Measurements from ENCODE around the gene RNF212.

The RNF212 gene

DNA sequence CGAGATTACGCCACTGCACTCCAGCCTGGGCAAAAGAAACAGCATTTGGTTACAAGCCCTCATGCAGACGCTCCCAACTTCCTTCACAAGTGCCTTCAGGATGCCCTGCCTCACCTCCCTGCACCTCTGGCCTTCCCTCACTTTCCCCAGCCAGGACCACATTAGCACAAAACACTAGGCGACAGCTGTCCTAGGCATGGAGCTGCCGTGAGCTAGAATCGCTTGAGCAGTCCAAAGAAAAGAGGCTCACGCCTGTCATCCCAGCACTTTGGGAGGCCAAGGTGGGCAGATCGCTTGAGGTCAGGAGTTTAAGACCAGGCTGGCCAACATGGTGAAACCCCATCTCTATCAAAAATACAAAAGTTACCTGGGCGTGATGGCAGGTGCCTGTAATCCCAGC is 15.8 kb downstream of the RNF212 start:
- TF ChIP-seq TCF4 (CRISPR knock-in tag; IDR thresholded peaks at IDR 0.05; ENCODE audit: borderline replicate concordance), result no peak
- no peak for TF ChIP-seq GLIS3 (CRISPR knock-in tag; IDR thresholded peaks at IDR 0.05)
- no peak for TF ChIP-seq ZFP3 (CRISPR knock-in tag; IDR thresholded peaks at IDR 0.05)

DNA sequence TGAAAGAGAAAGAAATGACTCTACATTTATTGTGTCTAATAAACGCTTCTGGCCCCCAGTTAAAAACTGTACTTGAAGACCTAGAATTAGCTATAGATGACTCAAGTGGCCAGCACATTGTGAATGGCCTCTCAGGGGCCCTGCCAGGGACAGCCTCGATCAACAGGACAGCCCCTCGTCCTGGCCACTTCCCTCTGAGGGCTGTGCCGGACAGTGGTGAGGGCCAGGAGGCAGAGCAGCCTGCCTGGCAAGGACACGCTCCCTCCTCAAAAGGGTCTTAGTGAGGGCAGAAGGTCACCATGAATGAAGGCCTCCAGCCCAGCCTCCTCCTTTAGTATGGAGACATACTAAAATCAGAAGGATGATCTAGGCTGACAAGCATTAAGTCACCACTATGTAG is 16.5 kb downstream of the RNF212 start:
- ATAC-seq, result no peak
- no peak for TF ChIP-seq TOX (CRISPR knock-in tag; IDR thresholded peaks at IDR 0.05; ENCODE audit: borderline replicate concordance)
- TF ChIP-seq SNAI2 (CRISPR knock-in tag; IDR thresholded peaks at IDR 0.05), result no peak
- TF ChIP-seq, protein P1, sequence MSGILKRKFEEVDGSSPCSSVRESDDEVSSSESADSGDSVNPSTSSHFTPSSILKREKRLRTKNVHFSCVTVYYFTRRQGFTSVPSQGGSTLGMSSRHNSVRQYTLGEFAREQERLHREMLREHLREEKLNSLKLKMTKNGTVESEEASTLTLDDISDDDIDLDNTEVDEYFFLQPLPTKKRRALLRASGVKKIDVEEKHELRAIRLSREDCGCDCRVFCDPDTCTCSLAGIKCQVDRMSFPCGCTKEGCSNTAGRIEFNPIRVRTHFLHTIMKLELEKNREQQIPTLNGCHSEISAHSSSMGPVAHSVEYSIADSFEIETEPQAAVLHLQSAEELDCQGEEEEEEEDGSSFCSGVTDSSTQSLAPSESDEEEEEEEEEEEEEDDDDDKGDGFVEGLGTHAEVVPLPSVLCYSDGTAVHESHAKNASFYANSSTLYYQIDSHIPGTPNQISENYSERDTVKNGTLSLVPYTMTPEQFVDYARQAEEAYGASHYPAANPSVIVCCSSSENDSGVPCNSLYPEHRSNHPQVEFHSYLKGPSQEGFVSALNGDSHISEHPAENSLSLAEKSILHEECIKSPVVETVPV (CRISPR knock-in tag; IDR thresholded peaks at IDR 0.05), result no peak
- TF ChIP-seq TCF4 (CRISPR knock-in tag; IDR thresholded peaks at IDR 0.05; ENCODE audit: borderline replicate concordance), result no peak
- no peak for TF ChIP-seq ESRRG (CRISPR knock-in tag; IDR thresholded peaks at IDR 0.05)
- TF ChIP-seq ISL1 (CRISPR knock-in tag; IDR thresholded peaks at IDR 0.05), result no peak
- TF ChIP-seq ZFP3 (CRISPR knock-in tag; IDR thresholded peaks at IDR 0.05), result no peak
- TF ChIP-seq, protein P2, sequence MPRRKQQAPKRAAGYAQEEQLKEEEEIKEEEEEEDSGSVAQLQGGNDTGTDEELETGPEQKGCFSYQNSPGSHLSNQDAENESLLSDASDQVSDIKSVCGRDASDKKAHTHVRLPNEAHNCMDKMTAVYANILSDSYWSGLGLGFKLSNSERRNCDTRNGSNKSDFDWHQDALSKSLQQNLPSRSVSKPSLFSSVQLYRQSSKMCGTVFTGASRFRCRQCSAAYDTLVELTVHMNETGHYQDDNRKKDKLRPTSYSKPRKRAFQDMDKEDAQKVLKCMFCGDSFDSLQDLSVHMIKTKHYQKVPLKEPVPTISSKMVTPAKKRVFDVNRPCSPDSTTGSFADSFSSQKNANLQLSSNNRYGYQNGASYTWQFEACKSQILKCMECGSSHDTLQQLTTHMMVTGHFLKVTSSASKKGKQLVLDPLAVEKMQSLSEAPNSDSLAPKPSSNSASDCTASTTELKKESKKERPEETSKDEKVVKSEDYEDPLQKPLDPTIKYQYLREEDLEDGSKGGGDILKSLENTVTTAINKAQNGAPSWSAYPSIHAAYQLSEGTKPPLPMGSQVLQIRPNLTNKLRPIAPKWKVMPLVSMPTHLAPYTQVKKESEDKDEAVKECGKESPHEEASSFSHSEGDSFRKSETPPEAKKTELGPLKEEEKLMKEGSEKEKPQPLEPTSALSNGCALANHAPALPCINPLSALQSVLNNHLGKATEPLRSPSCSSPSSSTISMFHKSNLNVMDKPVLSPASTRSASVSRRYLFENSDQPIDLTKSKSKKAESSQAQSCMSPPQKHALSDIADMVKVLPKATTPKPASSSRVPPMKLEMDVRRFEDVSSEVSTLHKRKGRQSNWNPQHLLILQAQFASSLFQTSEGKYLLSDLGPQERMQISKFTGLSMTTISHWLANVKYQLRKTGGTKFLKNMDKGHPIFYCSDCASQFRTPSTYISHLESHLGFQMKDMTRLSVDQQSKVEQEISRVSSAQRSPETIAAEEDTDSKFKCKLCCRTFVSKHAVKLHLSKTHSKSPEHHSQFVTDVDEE (CRISPR knock-in tag; IDR thresholded peaks at IDR 0.05), result no peak
- TF ChIP-seq, protein P3, sequence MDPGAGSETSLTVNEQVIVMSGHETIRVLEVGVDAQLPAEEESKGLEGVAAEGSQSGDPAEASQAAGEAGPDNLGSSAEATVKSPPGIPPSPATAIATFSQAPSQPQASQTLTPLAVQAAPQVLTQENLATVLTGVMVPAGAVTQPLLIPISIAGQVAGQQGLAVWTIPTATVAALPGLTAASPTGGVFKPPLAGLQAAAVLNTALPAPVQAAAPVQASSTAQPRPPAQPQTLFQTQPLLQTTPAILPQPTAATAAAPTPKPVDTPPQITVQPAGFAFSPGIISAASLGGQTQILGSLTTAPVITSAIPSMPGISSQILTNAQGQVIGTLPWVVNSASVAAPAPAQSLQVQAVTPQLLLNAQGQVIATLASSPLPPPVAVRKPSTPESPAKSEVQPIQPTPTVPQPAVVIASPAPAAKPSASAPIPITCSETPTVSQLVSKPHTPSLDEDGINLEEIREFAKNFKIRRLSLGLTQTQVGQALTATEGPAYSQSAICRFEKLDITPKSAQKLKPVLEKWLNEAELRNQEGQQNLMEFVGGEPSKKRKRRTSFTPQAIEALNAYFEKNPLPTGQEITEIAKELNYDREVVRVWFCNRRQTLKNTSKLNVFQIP (CRISPR knock-in tag; IDR thresholded peaks at IDR 0.05; ENCODE audit: borderline replicate concordance, low read depth), result no peak
- TF ChIP-seq, protein P4, sequence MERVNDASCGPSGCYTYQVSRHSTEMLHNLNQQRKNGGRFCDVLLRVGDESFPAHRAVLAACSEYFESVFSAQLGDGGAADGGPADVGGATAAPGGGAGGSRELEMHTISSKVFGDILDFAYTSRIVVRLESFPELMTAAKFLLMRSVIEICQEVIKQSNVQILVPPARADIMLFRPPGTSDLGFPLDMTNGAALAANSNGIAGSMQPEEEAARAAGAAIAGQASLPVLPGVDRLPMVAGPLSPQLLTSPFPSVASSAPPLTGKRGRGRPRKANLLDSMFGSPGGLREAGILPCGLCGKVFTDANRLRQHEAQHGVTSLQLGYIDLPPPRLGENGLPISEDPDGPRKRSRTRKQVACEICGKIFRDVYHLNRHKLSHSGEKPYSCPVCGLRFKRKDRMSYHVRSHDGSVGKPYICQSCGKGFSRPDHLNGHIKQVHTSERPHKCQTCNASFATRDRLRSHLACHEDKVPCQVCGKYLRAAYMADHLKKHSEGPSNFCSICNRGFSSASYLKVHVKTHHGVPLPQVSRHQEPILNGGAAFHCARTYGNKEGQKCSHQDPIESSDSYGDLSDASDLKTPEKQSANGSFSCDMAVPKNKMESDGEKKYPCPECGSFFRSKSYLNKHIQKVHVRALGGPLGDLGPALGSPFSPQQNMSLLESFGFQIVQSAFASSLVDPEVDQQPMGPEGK (CRISPR knock-in tag; IDR thresholded peaks at IDR 0.05; ENCODE audit: borderline replicate concordance), result no peak
- TF ChIP-seq, protein P5, sequence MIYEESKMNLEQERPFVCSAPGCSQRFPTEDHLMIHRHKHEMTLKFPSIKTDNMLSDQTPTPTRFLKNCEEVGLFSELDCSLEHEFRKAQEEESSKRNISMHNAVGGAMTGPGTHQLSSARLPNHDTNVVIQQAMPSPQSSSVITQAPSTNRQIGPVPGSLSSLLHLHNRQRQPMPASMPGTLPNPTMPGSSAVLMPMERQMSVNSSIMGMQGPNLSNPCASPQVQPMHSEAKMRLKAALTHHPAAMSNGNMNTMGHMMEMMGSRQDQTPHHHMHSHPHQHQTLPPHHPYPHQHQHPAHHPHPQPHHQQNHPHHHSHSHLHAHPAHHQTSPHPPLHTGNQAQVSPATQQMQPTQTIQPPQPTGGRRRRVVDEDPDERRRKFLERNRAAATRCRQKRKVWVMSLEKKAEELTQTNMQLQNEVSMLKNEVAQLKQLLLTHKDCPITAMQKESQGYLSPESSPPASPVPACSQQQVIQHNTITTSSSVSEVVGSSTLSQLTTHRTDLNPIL (CRISPR knock-in tag; IDR thresholded peaks at IDR 0.05; ENCODE audit: low read depth), result no peak
- no peak for TF ChIP-seq CSDC2 (CRISPR knock-in tag; IDR thresholded peaks at IDR 0.05)
- TF ChIP-seq BACH2 (CRISPR knock-in tag; IDR thresholded peaks at IDR 0.05; ENCODE audit: borderline replicate concordance), result no peak
- TF ChIP-seq OSR1 (CRISPR knock-in tag; IDR thresholded peaks at IDR 0.05), result no peak
- no peak for TF ChIP-seq ZNF8 (CRISPR knock-in tag; IDR thresholded peaks at IDR 0.05)
- TF ChIP-seq ARNTL (CRISPR knock-in tag; IDR thresholded peaks at IDR 0.05; ENCODE audit: borderline replicate concordance, low read depth), result no peak
- TF ChIP-seq RARB (CRISPR knock-in tag; IDR thresholded peaks at IDR 0.05), result no peak
- no peak for TF ChIP-seq ZFP30 (CRISPR knock-in tag; IDR thresholded peaks at IDR 0.05)
- TF ChIP-seq ZC3H10 (CRISPR knock-in tag; IDR thresholded peaks at IDR 0.05), result no peak

More for the DNA sequence above, 15.8 kb downstream of the RNF212 start:
- ATAC-seq, result no peak

DNA sequence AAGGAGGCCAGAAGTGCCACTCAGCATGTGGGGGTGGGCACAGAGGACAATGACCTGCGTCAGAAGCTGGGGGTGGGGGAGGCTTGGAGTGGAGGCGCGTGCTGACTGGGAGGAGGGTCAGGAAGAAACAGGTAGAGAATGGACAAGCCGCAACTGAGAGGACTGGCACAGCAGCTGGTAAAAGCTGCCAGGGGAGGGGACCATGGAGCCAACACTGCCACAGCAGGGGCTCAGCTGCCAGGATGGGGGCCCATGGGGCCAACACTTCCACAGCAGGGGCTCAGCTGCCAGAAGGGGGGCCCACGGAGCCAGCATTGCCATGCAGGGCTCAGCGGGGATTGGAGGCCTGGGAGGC is 19.1 kb downstream of the RNF212 start:
- ATAC-seq, result no peak
- TF ChIP-seq BACH2 (CRISPR knock-in tag; IDR thresholded peaks at IDR 0.05; ENCODE audit: borderline replicate concordance) (no peak), ZNF565 (CRISPR knock-in tag; conservative IDR thresholded peaks at IDR 0.05; ENCODE audit: low read depth) (no peak), ZC3H10 (CRISPR knock-in tag; IDR thresholded peaks at IDR 0.05) (no peak), CSDC2 (CRISPR knock-in tag; IDR thresholded peaks at IDR 0.05) (no peak), ZFP3 (CRISPR knock-in tag; IDR thresholded peaks at IDR 0.05) (no peak), ZFP30 (CRISPR knock-in tag; IDR thresholded peaks at IDR 0.05) (no peak), SNAI2 (CRISPR knock-in tag; IDR thresholded peaks at IDR 0.05) (no peak)
- TF ChIP-seq, protein P1 (CRISPR knock-in tag; IDR thresholded peaks at IDR 0.05), result no peak
- TF ChIP-seq, protein P2 (CRISPR knock-in tag; IDR thresholded peaks at IDR 0.05), result no peak
